Heart left ventricle (tissue), 16 donors: ENCODE results near the gene GPR176. TPM values are rescaled to one million over a fixed set of nuclear protein-coding genes. Genes with fewer than 3 reads are reported as not detected.
A peak's percentile ranks its signal among the peaks of the same experiment; 100 is the strongest.

Source experiments
- ATAC-seq, 4 donors: fragments of 200-7000 bp; cut with Tn5 transposase; one replicate each; pipeline ENCODE4 v1.9.1; 2020 to 2022; ENCODE audit warnings: moderate library complexity in 4 of 4, mild to moderate bottlenecking in 3 of 4, moderate number of reproducible peaks in 1 of 4
- DNase-seq, 5 donors: peaks; one replicate each; pipeline ENCODE4 v3.0.0-alpha.2; 2020
- H3K27ac ChIP-seq, 12 donors: fragments of 200-600 bp; sonication (generic) in 4 of 12; one replicate each; pipeline versions ENCODE4 v1.5.0 to v1.8.0; 2016 to 2022; ENCODE audit warnings: mild to moderate bottlenecking in 2 of 12
- H3K27me3 ChIP-seq, 9 donors: fragments of 200-600 bp; sonication (generic) in 2 of 9; one replicate each; pipeline versions ENCODE4 v1.5.1 to v1.8.0; 2016 to 2022; ENCODE audit warnings: mild to moderate bottlenecking in 3 of 9
- H3K36me3 ChIP-seq, 9 donors: fragments of 200-600 bp; sonication (generic) in 2 of 9; one replicate each; pipeline versions ENCODE4 v1.5.0 to v1.8.0; 2018 to 2022; ENCODE audit warnings: mild to moderate bottlenecking in 2 of 9
- H3K4me1 ChIP-seq, 12 donors: fragments of 200-600 bp; sonication (generic) in 4 of 12; one replicate each; pipeline versions ENCODE4 v1.5.0 to v1.8.0; 2016 to 2022; ENCODE audit warnings: mild to moderate bottlenecking in 3 of 12
- H3K4me3 ChIP-seq, 12 donors: fragments of 200-600 bp; sonication (generic) in 4 of 12; one replicate each; pipeline versions ENCODE4 v1.5.0 to v1.8.0; 2017 to 2022; ENCODE audit warnings: mild to moderate bottlenecking in 9 of 12, moderate library complexity in 4 of 12
- H3K9me3 ChIP-seq, 12 donors: fragments of 200-600 bp; sonication (generic) in 4 of 12; one replicate each; pipeline versions ENCODE4 v1.5.0 to v1.8.0; 2016 to 2022; ENCODE audit warnings: mild to moderate bottlenecking in 1 of 12
- CTCF ChIP-seq, 12 donors: fragments of 200-600 bp; sonication (generic) in 4 of 12; IDR thresholded peaks; one replicate each; pipeline versions ENCODE4 v1.5.0 to v1.8.0; 2018 to 2022; ENCODE audit warnings: antibody characterized with exemption in 12 of 12, mild to moderate bottlenecking in 5 of 12
- POLR2A ChIP-seq, 2 donors: fragments of 450-650 bp; IDR thresholded peaks; one replicate each; pipeline ENCODE4 v1.6.1; 2017; ENCODE audit warnings: antibody characterized with exemption in 2 of 2, mild to moderate bottlenecking in 2 of 2, moderate library complexity in 2 of 2
- WGBS, 4 donors: extraction: QIAGEN DNeasy Blood & Tissue Kit in 2 of 4; methylation state at CpG; one replicate each; pipeline versions ENCODE4 v1.1.5 to v1.1.7; 2013 to 2018; 5-methylcytosine and 5-hydroxymethylcytosine counted together
- intact Hi-C, 10 donors: fragments of 100-400 bp; cut with DNase I; formaldehyde crosslinking; loops; one replicate each; pipeline versions ENCODE4 v1.11.1 to v1.14.2; 2022
- polyA plus RNA-seq, 2 donors: library from polyadenylated mRNA; stranded (reverse); fragments of 200-250 nt; gene quantifications; one replicate each; pipeline ENCODE4 v1.2.3, GENCODE V29; 2013
- total RNA-seq, 9 donors: library from RNA; depleted of rRNA in 2 of 9; stranded (reverse); fragments of >200 nt in 2 of 9; fragmentation: NEBNext Ultra II Directional in 3 of 9; extraction: Animal tissue kit (Norgen Biotek cat#: 25700) in 3 of 9; gene quantifications; one replicate each; pipeline versions ENCODE4 v1.1.0 to v1.2.4, GENCODE V29; 2016 to 2023
- donor health status: ischemic (EF 13 %, LVEDD 7.1; RV severe dilation, severe dysfunction).
- donor health status: healthy with polysubstance abuse.
- donor health status: DM: no; HTN: yes; CAD: no.
- donor health status: DM: no; HTN: no; CAD: no.
- donor health status: ischemic (EF 25% LVEDD 6.9; RV normal size, moderate dysfunction).
- donor health status: ischemic (EF 25% LVEDD 5.7; RV mildly dilated, moderate dysfunction).
- donor health status: healthy.
- donor health status: DM: yes; HTN: yes; CAD: no.
- donor health status: ischemic (EF 35%, LVEDD 5.7; RV mildly dilated, moderate dysfunction).
- donor health status: nonischemic (EF 11% LVEDD 7.7; RV severe dilation, severe dysfunction).
- donor health status: DM: yes; HTN: yes; CAD: no.
- donor health status: PGD.
- donor health status: ischemic (EF 29% LVEDD 5.4; RV normal size, mild dysfunction).
- donor health status: nonischemic (EF 23%, LVEDD 6.1; RV moderate dilation, normal function).

GPR176 gene
- total and polyA plus RNA-seq, 11 donors = 1.1 to 4.3 (median 2.1) TPM

GRCh38 chr15:39966521-39966920, 46.5 kb upstream of the GPR176 start:
- no peak for TF ChIP-seq CTCF (IDR thresholded peaks at IDR 0.05)
- no peak for TF ChIP-seq POLR2A (IDR thresholded peaks at IDR 0.05)
- Histone ChIP-seq H3K4me1 (peaks cover 0 to 8% (median 0%) of the 10 kb centered on the region in 12 donors), H3K4me3 (no peak overlapping the region), H3K36me3 (peaks cover 0 to 93% (median 72%) of the 10 kb centered on the region in 9 donors), H3K27ac (no peak overlapping the region), H3K27me3 (no peaks in the 10 kb centered on the region), H3K9me3 (no peaks in the 10 kb centered on the region)
- DNase-seq = no peak
- WGBS, 4 donors = 80 to 90% (median 84%) methylated on average over 2 of the region's 2 CpGs
- ATAC-seq = no peak
- intact Hi-C loops = no loop called here

- Histone ChIP-seq H3K27me3 (no peaks in the 10 kb centered on the region), H3K36me3 (peaks cover 0 to 96% (median 75%) of the 10 kb centered on the region in 9 donors)
- no peak for ATAC-seq
Observed at GRCh38 chr15:39963786-39964185, 43.7 kb upstream of the GPR176 start.

GRCh38 chr15:39961051-39961450, 41.0 kb upstream of the GPR176 start:
- 78 to 100% (median 88%) methylated on average over 1 of the region's 1 CpG for WGBS, 4 donors
- DNase-seq (no peak), ATAC-seq (no peak)
- peak overlapping the region in 1 of 12 donors; percentile 55 for H3K27ac ChIP-seq
- no peak overlapping the region for H3K4me3 ChIP-seq
- TF ChIP-seq POLR2A (IDR thresholded peaks at IDR 0.05) (no peak), CTCF (IDR thresholded peaks at IDR 0.05) (no peak)
- no peaks in the 10 kb centered on the region for H3K27me3 ChIP-seq
- H3K4me1 ChIP-seq = peaks cover 0 to 11% (median 0%) of the 10 kb centered on the region in 12 donors
- H3K36me3 ChIP-seq = peaks cover 0 to 96% (median 79%) of the 10 kb centered on the region in 9 donors
- H3K9me3 ChIP-seq = no peaks in the 10 kb centered on the region
- intact Hi-C loops = no loop called here

More at GRCh38 chr15:39963786-39964185, 43.7 kb upstream of the GPR176 start:
- intact Hi-C loops = no loop called here
- 89 to 95% (median 92%) methylated on average over 2 of the region's 2 CpGs for WGBS, 4 donors
- Histone ChIP-seq H3K4me3 (no peak overlapping the region), H3K27ac (no peak overlapping the region), H3K4me1 (peaks cover 0 to 11% (median 0%) of the 10 kb centered on the region in 12 donors), H3K9me3 (no peaks in the 10 kb centered on the region)
- no peak for DNase-seq
- no peak for TF ChIP-seq CTCF (IDR thresholded peaks at IDR 0.05)
- TF ChIP-seq POLR2A (IDR thresholded peaks at IDR 0.05) = no peak

- peak overlapping the region in 1 of 12 donors; percentile 55 for H3K27ac ChIP-seq
- no peaks in the 10 kb centered on the region for H3K27me3 ChIP-seq
- DNase-seq (no peak), ATAC-seq (peak in 2 of 4 donors; percentile 31 to 52)
- H3K36me3 ChIP-seq = peaks cover 0 to 96% (median 79%) of the 10 kb centered on the region in 9 donors
- no peaks in the 10 kb centered on the region for H3K9me3 ChIP-seq
- WGBS, 4 donors = 80 to 83% (median 81%) methylated on average over 3 of the region's 3 CpGs
- peaks cover 0 to 11% (median 0%) of the 10 kb centered on the region in 12 donors for H3K4me1 ChIP-seq
- H3K4me3 ChIP-seq = no peak overlapping the region
- TF ChIP-seq POLR2A (IDR thresholded peaks at IDR 0.05) = no peak
- no peak for TF ChIP-seq CTCF (IDR thresholded peaks at IDR 0.05)
- intact Hi-C loops = no loop called here
Observed at GRCh38 chr15:39960411-39960810, 40.3 kb upstream of the GPR176 start.
